ENCODE data around the gene SNRNP25. TPM values are rescaled to one million over a fixed set of nuclear protein-coding genes. Genes with fewer than 3 reads are reported as not detected.

The SNRNP25 gene
- total and polyA plus RNA-seq, 9 of the 15 experiments (the other 6 are each of a cell fraction or from before 2014, with no cell fraction given) = 59.0 to 176 (median 108) TPM

DNA sequence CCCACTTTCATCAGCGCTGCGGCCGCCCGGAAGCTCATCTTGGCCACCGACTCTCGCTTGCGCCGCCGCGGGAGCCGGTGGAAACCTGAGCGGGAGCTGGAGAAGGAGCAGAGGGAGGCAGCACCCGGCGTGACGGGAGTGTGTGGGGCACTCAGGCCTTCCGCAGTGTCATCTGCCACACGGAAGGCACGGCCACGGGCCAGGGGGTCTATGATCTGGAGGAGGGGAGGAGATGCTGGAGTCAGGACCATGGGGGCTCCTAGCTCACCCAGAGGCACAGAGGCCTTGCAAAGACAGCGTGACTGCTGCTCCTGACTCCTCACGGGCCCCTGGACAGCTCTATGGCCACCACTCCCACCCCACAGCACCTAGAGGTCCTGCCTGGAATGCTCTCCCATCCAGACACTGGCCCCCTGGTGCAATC, 9.4 kb downstream of the SNRNP25 start:
- Histone ChIP-seq H3K9me1 (ENCODE audit: control insufficient read depth, insufficient read depth, low read length) (peaks cover 2% of the 10 kb centered on the region), H3K9ac (ENCODE audit: insufficient read depth in 1 of 2, low read depth in 2 of 2, low read length in 2 of 2) (no peak overlapping the region; a peak in 1 of 4 replicates), H3K9me3 (replicated peaks; ENCODE audit: control insufficient read depth, insufficient read depth, low read depth, low read length) (no peaks in the 10 kb centered on the region), H3K4me2 (ENCODE audit: insufficient read depth, low read length) (no peak overlapping the region), H3K79me2 (ENCODE audit: control insufficient read depth, insufficient read depth, low read length) (no peaks in the 10 kb centered on the region), H3K36me3 (ENCODE audit: control insufficient read depth, insufficient read depth, low read length) (peaks cover 13% of the 10 kb centered on the region), H2AFZ (ENCODE audit: low read depth, low read length) (no peak overlapping the region), H3K4me3 (no peak overlapping the region), H4K20me1 (replicated peaks; ENCODE audit: control insufficient read depth, insufficient read depth, low read length) (no peaks in the 10 kb centered on the region; the same call in 1 of the 2 replicates), H3K27me3 (ENCODE audit: control insufficient read depth in 2 of 2, insufficient read depth in 2 of 2, low read length in 2 of 2) (no peaks in the 10 kb centered on the region), H3K27ac (ENCODE audit: extremely low read depth, low read depth, low read length) (no peak overlapping the region), H3K4me1 (replicated peaks in 1 of 2; ENCODE audit: control insufficient read depth in 2 of 2, insufficient read depth in 2 of 2, low read length in 2 of 2) (peaks cover 0 to 53% of the 10 kb centered on the region in 2 experiments; a peak in 3 of 5 replicates)
- in situ Hi-C loops (cut with MboI) (no loop called here), intact Hi-C loops (cut with micrococcal nuclease) (no loop called here)
- TF ChIP-seq RBM22 (IDR thresholded peaks at IDR 0.05; ENCODE audit: low read depth, low read length, poor library complexity, severe bottlenecking) (no peak), KLF13 (tag; IDR thresholded peaks at IDR 0.05; ENCODE audit: borderline replicate concordance, low read depth) (no peak), C11orf30 (IDR thresholded peaks at IDR 0.05; ENCODE audit: low read depth) (no peak)
- ChIA-PET POLR2A (interaction anchor here (0.6 to 1.6 kb wide), 4 partner anchors 10 to 504 kb away, joined by 3 to 6 read pairs (median 3); partner anchors contain the start of genes POLR3K and SNRNP25), CTCF (ENCODE audit: low intra/inter-chr PET ratio) (interaction anchor here (7.3 kb wide), 1 partner anchor 34 kb away, joined by 125 read pairs; no protein-coding TSS in a partner anchor)
- no peak for DNase-seq (ENCODE audit: extremely low read depth in 1 of 4, low spot score in 3 of 4)
- BruUV-seq (replicated peaks) = no TSS peak
- no peak for ATAC-seq
- no peak for FAIRE-seq
- 77% methylated on average over 13 of the region's 21 CpGs for WGBS (ENCODE audit: insufficient coverage, low coverage, missing lambda C conversion rate)

DNA sequence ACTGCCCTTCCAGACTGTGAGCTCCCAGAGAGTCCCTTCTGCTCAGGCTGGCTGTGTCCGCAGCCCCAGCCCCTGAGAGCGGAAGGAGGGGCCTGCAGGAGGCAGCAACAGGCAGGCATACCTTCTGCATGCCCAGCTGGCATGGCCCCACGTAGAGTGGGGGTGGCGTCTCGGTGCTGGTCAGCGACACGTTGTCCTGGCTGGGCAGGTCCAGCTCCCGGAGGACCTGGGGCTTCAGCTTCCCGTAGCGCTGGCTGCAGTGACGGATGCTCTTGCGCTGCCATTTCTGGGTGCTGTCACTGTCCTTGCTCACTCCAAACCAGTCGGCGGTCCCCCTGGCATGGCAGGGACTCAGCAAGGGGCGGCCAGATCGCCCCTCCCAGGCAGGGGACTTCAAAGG, 9.8 kb downstream of the SNRNP25 start:
- in situ Hi-C loops (cut with MboI) = no loop called here
- ChIA-PET POLR2A (interaction anchor here (0.6 to 1.6 kb wide), 2 partner anchors 10 to 80 kb away, joined by 3 to 6 read pairs; partner anchors contain the start of genes POLR3K and SNRNP25), CTCF (ENCODE audit: low intra/inter-chr PET ratio) (interaction anchor here (7.3 kb wide), 1 partner anchor 33 kb away, joined by 125 read pairs; no protein-coding TSS in a partner anchor)
- peaks cover 8% of the 10 kb centered on the region; the same call in 2 of the 3 replicates for H3K36me3 ChIP-seq (ENCODE audit: control insufficient read depth, insufficient read depth, low read length)
- no peaks in the 10 kb centered on the region for H3K9me3 ChIP-seq (replicated peaks; ENCODE audit: control insufficient read depth, insufficient read depth, low read depth, low read length)
- H3K79me2 ChIP-seq (ENCODE audit: control insufficient read depth, insufficient read depth, low read length) = no peaks in the 10 kb centered on the region
- intact Hi-C loops (cut with micrococcal nuclease) = no loop called here
- peaks cover 2% of the 10 kb centered on the region for H3K9me1 ChIP-seq (ENCODE audit: control insufficient read depth, insufficient read depth, low read length)
- H3K9ac ChIP-seq (ENCODE audit: insufficient read depth in 1 of 2, low read depth in 2 of 2, low read length in 2 of 2) = peak overlapping the region in 1 of 2 experiments; percentile 36; a peak in 1 of 4 replicates
- H3K27ac ChIP-seq (ENCODE audit: extremely low read depth, low read depth, low read length) = no peak overlapping the region
- H3K4me1 ChIP-seq (replicated peaks in 1 of 2; ENCODE audit: control insufficient read depth in 2 of 2, insufficient read depth in 2 of 2, low read length in 2 of 2) = peaks cover 0 to 57% of the 10 kb centered on the region in 2 experiments; a peak in 3 of 5 replicates
- no TSS peak for BruUV-seq (replicated peaks)
- no peak overlapping the region for H3K4me2 ChIP-seq (ENCODE audit: insufficient read depth, low read length)
- H3K4me3 ChIP-seq = no peak overlapping the region
- DNase-seq (ENCODE audit: extremely low read depth in 1 of 4, low spot score in 3 of 4) (no peak), FAIRE-seq (no peak), ATAC-seq (no peak)
- H3K27me3 ChIP-seq (ENCODE audit: control insufficient read depth in 2 of 2, insufficient read depth in 2 of 2, low read length in 2 of 2) = no peaks in the 10 kb centered on the region
- WGBS (ENCODE audit: insufficient coverage, low coverage, missing lambda C conversion rate) = 65% methylated on average over 16 of the region's 16 CpGs
- no peaks in the 10 kb centered on the region for H4K20me1 ChIP-seq (replicated peaks; ENCODE audit: control insufficient read depth, insufficient read depth, low read length)
- H2AFZ ChIP-seq (ENCODE audit: low read depth, low read length) = no peak overlapping the region
- no peak for TF ChIP-seq ZNF740 (CRISPR knock-in tag; IDR thresholded peaks at IDR 0.05)
- TF ChIP-seq ZNF740 (tag; IDR thresholded peaks at IDR 0.05) = no peak
- TF ChIP-seq, protein P1, sequence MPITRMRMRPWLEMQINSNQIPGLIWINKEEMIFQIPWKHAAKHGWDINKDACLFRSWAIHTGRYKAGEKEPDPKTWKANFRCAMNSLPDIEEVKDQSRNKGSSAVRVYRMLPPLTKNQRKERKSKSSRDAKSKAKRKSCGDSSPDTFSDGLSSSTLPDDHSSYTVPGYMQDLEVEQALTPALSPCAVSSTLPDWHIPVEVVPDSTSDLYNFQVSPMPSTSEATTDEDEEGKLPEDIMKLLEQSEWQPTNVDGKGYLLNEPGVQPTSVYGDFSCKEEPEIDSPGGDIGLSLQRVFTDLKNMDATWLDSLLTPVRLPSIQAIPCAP (CRISPR knock-in tag; IDR thresholded peaks at IDR 0.05; ENCODE audit: borderline replicate concordance) = no peak
- TF ChIP-seq PRPF4 (IDR thresholded peaks at IDR 0.05; ENCODE audit: insufficient read depth, low read depth, low read length, poor library complexity, severe bottlenecking) = no peak
- no peak for TF ChIP-seq ETV6 (IDR thresholded peaks at IDR 0.05; ENCODE audit: borderline replicate concordance in 1 of 2, low read depth in 2 of 2, low read length in 1 of 2)
- TF ChIP-seq ETV6 (CRISPR knock-in tag; IDR thresholded peaks at IDR 0.05; ENCODE audit: borderline replicate concordance) = no peak
- TF ChIP-seq DIDO1 (tag; IDR thresholded peaks at IDR 0.05; ENCODE audit: low read depth) = no peak
- no peak for TF ChIP-seq XRCC5 (IDR thresholded peaks at IDR 0.05; ENCODE audit: low read depth, low read length)
- no peak for TF ChIP-seq ZNF324 (CRISPR knock-in tag; IDR thresholded peaks at IDR 0.05)
- TF ChIP-seq ZNF184 (CRISPR knock-in tag; IDR thresholded peaks at IDR 0.05) = no peak
- no peak for TF ChIP-seq NELFE (IDR thresholded peaks at IDR 0.05; ENCODE audit: insufficient read depth, insufficient read length)
- no peak for TF ChIP-seq JUNB (CRISPR knock-in tag; conservative IDR thresholded peaks at IDR 0.05)
